Psoas muscle (tissue), 8 donors: ENCODE data around the gene BRINP2. TPM values are rescaled to one million over a fixed set of nuclear protein-coding genes. Genes with fewer than 3 reads are reported as not detected.

Experiments
- ATAC-seq, 4 donors: fragments of 200-7000 bp; cut with Tn5 transposase; one replicate each; pipeline ENCODE4 v1.9.1; 2020; ENCODE audit warnings: moderate library complexity in 3 of 4, mild to moderate bottlenecking in 2 of 4
- DNase-seq, 2 donors: peaks; one replicate each; pipeline ENCODE4 v3.0.0-alpha.2; 2020
- H3K27ac ChIP-seq: fragments of 200-600 bp; one replicate; pipeline ENCODE4 v1.8.0; 2022
- H3K27me3 ChIP-seq, 3 donors: fragments of 200-600 bp in 1 of 3; one replicate each; pipeline versions ENCODE4 v1.6.1 to v1.8.0; 2013 to 2022; ENCODE audit warnings: low read length in 2 of 3, mild to moderate bottlenecking in 2 of 3, moderate library complexity in 1 of 3; ENCODE audit not compliant: insufficient read depth in 3 of 3
- H3K36me3 ChIP-seq, 2 donors: fragments of 200-600 bp in 1 of 2; one replicate each; pipeline versions ENCODE4 v1.6.1 to v1.8.0; 2013 to 2022; ENCODE audit warnings: low read depth in 1 of 2, mild to moderate bottlenecking in 1 of 2, moderate library complexity in 1 of 2; ENCODE audit not compliant: insufficient read depth in 1 of 2
- H3K4me1 ChIP-seq: fragments of 200-600 bp; one replicate; pipeline ENCODE4 v1.8.0; 2022
- H3K4me3 ChIP-seq: fragments of 200-600 bp; one replicate; pipeline ENCODE4 v1.8.0; 2022; ENCODE audit warnings: mild to moderate bottlenecking
- H3K9me3 ChIP-seq: fragments of 200-600 bp; one replicate; pipeline ENCODE4 v1.8.0; 2022
- CTCF ChIP-seq: fragments of 200-600 bp; IDR thresholded peaks from one replicate; pipeline ENCODE4 v1.8.0; 2022; ENCODE audit warnings: antibody characterized with exemption
- WGBS, 3 donors: extraction: QIAGEN DNeasy Blood & Tissue Kit; methylation state at CpG; one replicate each; pipeline versions ENCODE4 v1.1.6 to v1.1.7; 2013; 5-methylcytosine and 5-hydroxymethylcytosine counted together
- intact Hi-C, 2 donors: fragments of 100-400 bp; cut with DNase I; formaldehyde crosslinking; loops; one replicate each; pipeline versions ENCODE4 v1.11.0 to v1.14.2; 2022
- polyA plus RNA-seq, 3 donors: library from polyadenylated mRNA; stranded (reverse); fragments of 200-250 nt; gene quantifications; one replicate each; pipeline ENCODE4 v1.2.3, GENCODE V29; 2013
- total RNA-seq, 4 donors: library from RNA; stranded (reverse); fragmentation: NEBNext Ultra II Directional in 2 of 4; extraction: Animal tissue kit (Norgen Biotek cat#: 25700) in 2 of 4; gene quantifications; one replicate each; pipeline versions ENCODE4 v1.2.1 to v1.2.4, GENCODE V29; 2021 to 2023
- donor health status: healthy with polysubstance abuse.
- donor health status: DM: no; HTN: no; CAD: no; lungs with moderate emphysema.
- donor health status: Bipolar disorder and iron deficiency.
- donor health status: healthy.
- donor health status: DM: yes; HTN: yes; CAD: no.
- donor health status: DM: no; HTN: no; CAD: no.
- donor health status: DM: no; HTN: no; CAD: no.
- donor health status: DM: yes; HTN: yes; CAD: no.

The BRINP2 gene
- total and polyA plus RNA-seq, 7 donors: 0.04 to 0.38 (median 0.23) TPM; not detected in 3

- Histone ChIP-seq H3K36me3 (no peaks in the 10 kb centered on the region), H3K4me3 (no peak overlapping the region), H3K27ac (no peak overlapping the region), H3K4me1 (peaks cover 6% of the 10 kb centered on the region), H3K27me3 (peaks cover 0 to 49% (median 5%) of the 10 kb centered on the region in 3 donors), H3K9me3 (no peaks in the 10 kb centered on the region)
- intact Hi-C loops: no loop called here
- no peak for ATAC-seq
- TF ChIP-seq CTCF: no peak
- 49 to 62% (median 53%) methylated on average over 3 of the region's 3 CpGs for WGBS, 3 donors
- DNase-seq: no peak
These were observed 1.5 kb downstream of the BRINP2 start for GRCh38 chr1:177172272-177172671.

GRCh38 chr1:177172866-177173265 lies 2.1 kb downstream of the BRINP2 start:
- 88 to 92% (median 89%) methylated on average over 3 of the region's 3 CpGs for WGBS, 3 donors
- no peak for ATAC-seq
- Histone ChIP-seq H3K27me3 (peaks cover 0 to 44% (median 6%) of the 10 kb centered on the region in 3 donors), H3K27ac (no peak overlapping the region), H3K9me3 (no peaks in the 10 kb centered on the region), H3K4me1 (peaks cover 6% of the 10 kb centered on the region), H3K4me3 (no peak overlapping the region), H3K36me3 (no peaks in the 10 kb centered on the region)
- no peak for DNase-seq
- TF ChIP-seq CTCF: no peak
- intact Hi-C loops: no loop called here

GRCh38 chr1:177173976-177174375 lies 3.2 kb downstream of the BRINP2 start:
- Histone ChIP-seq H3K27ac (no peak overlapping the region), H3K4me3 (no peak overlapping the region), H3K36me3 (no peaks in the 10 kb centered on the region), H3K9me3 (no peaks in the 10 kb centered on the region), H3K27me3 (peaks cover 0 to 38% (median 8%) of the 10 kb centered on the region in 3 donors), H3K4me1 (peaks cover 6% of the 10 kb centered on the region)
- intact Hi-C loops: no loop called here
- WGBS, 3 donors: 75 to 85% (median 80%) methylated on average over 2 of the region's 2 CpGs
- TF ChIP-seq CTCF: no peak
- DNase-seq (no peak), ATAC-seq (no peak)

- Histone ChIP-seq H3K4me1 (peaks cover 6% of the 10 kb centered on the region), H3K27me3 (peaks cover 0 to 30% (median 8%) of the 10 kb centered on the region in 3 donors), H3K36me3 (no peaks in the 10 kb centered on the region), H3K4me3 (no peak overlapping the region), H3K27ac (no peak overlapping the region), H3K9me3 (no peaks in the 10 kb centered on the region)
- intact Hi-C loops: no loop called here
- WGBS, 3 donors: 62 to 66% (median 64%) methylated on average over 6 of the region's 6 CpGs
- TF ChIP-seq CTCF: no peak
- DNase-seq: no peak
- ATAC-seq: no peak
These were observed 4.3 kb downstream of the BRINP2 start for GRCh38 chr1:177174921-177175634.

- H3K9me3 ChIP-seq: no peaks in the 10 kb centered on the region
- TF ChIP-seq CTCF: no peak
- H3K27me3 ChIP-seq: peaks cover 3 to 12% (median 6%) of the 10 kb centered on the region in 3 donors
- peak overlapping the region; percentile 49 for H3K4me3 ChIP-seq
- no peaks in the 10 kb centered on the region for H3K4me1 ChIP-seq
- peak in 2 of 4 donors; percentile 16 to 41 for ATAC-seq
- WGBS, 3 donors: 20 to 23% (median 21%) methylated on average over 11 to 13 of the region's 13 CpGs
- no peak overlapping the region for H3K27ac ChIP-seq
- DNase-seq: peak in 1 of 2 donors; percentile 48
- H3K36me3 ChIP-seq: no peaks in the 10 kb centered on the region
- intact Hi-C loops: loop anchor here (1.0 to 5.0 kb wide), 3 partner anchors 229 to 285 kb away; no protein-coding TSS in a partner anchor
These were observed 10.5 kb downstream of the BRINP2 start for GRCh38 chr1:177181280-177181630.
